GM18861 (cell line): ENCODE measurements around the gene MRPL54.

Experiments
- ATAC-seq: cut with Tn5 transposase; IDR thresholded peaks from one replicate; pipeline ENCODE4 v1.9.1; 2021; ENCODE audit not compliant: unreplicated experiment

Gene MRPL54

DNA sequence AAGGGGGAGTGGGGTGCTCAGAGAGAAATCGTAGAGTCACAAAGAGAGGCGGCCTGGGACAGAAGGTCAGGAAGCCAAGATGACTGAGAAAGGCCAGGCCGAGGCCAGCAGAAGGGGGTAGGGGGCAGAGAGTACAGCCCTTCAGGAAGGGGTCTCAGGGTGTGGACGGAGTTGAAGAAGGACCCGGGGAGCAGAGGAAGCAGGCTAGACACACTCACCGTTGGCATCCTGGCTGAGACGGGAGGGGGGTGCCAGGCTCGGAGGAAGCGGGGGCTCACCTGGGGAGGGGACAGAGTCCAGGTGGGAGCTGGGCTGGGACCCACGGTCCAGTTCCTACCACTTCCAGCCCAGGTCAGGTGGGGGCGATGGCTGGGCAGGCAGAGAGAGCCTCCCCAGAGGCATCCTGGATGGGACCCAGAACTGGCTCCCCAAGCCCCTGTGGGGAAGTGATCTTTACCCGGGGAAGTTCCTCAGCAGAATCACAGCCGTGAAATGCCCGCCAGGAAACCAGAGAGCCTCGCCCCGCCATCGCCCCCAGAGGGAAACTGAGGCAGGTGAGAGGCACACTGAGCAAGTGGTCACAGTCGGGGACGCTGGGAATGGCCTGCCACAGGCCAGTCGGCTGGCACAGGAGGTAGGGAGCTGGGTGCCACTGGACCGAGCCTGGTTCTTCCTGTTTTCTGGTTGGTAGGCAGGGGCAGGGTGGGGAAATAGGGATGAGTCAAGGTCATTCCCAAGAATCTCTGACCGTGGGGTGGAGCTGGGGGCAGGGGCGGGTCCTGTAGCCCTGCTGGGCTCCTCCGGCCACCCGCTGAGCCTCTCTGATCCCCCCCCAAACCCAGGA lies 22.3 kb downstream of the MRPL54 start:
- no peak for ATAC-seq

DNA sequence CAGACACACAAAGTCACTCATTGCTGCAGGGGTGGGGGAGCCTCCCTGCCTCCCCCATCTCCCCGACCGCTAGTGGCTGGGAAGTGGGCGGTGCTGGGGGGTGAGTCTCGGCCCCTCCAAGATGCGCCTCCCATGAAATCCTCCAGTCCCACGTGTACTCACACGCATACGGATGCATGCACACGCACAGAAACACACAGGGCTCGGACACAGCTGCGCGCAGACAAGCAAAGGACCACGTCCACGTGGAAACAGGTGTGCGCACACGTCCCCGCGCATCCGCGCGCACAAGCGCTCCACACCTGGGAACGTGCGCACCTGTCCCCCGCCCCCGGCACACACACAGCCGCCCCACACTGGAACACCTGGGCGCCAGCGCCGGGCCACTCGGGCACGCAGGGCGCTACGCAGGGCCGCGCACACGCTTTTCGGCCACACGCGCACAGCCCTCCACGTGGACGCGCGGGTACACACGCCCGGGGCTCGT lies 23.0 kb downstream of the MRPL54 start:
- no peak for ATAC-seq

DNA sequence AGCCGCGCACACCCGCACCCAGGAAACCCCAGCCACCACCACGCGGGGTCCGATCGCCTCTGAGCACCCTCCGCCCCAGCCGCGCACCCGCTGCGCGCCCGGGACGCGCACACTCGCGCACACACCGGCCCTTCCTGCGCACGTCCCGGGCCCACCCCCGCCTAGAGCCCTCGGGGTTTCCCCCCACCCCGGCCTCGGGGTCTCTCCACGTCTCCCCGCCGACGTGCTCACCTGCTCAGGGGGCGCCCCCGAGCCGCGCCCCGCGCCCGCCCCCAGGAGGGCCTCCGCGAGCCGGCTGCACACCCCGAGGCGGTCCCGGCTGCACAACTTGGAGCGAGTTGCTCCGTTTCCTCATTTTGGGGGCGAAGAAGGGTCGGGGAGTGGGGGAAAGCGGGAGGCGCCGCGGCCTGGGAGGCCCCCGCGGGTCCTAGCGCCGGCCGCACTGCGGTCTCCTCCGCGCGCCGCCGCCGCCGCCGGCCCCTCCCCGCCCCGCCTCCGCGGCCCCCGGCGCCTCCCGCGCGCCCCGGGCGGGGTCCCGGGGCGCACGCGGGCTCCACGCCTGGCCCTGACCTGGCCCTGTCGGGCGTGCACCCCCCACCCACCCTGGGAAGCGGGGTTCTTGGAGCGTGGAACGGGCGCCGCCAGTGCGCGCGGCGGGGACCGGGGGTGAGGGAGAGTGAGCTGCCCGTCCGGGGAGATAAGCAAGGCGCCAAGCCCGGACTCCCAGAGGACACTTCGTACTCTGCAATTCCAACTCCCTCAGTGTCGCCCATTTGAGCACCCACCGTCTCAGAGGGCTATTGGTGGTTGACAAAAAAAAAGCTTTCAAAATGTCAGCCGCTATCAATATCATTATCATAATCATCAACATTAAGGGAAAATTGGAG lies 23.7 kb downstream of the MRPL54 start, which contains the start of gene MATK:
Gene MATK, minus strand, starts transcription at position 444 of the 887 bp plus-strand sequence. CDS start 1,246 bp downstream, outside the sequence.
- ATAC-seq = no peak

DNA sequence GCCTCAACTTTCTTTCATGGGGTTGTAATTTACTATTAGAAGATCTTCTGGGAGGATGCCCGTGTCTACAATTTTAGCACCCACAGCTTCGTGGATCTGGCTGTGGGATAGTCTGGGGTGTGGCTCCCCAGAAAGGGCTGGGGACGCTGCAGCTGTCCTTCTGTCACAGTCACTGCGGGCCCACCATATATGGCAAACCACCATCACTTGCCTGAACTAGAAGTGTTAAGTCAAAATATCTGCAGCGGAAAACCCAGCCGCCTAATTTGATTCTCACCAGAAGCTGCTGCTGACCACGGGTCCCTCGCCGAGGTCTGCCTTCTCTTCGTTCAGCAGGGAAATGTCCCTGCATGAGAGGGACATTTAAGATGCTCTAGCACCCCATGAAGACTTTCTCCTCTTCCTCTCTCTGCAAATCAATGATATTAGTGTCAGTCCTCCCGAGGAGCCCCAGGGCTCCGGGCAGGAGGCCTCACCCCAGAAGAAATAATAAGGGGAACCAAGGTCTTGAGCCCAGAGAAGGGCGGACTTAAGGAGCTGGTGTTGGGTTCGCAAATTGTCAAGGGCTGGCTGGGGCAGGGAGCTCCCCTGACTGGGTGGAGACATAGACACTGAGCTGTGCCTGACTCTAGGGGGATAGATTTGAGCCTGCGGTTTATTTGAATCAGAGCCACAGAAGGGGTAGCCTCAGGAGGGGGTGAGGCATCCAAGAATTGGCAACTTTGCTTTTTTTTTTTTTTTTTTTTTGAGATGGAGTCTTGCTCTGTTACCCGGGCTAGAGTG lies 26.7 kb downstream of the MRPL54 start:
- no peak for ATAC-seq

DNA sequence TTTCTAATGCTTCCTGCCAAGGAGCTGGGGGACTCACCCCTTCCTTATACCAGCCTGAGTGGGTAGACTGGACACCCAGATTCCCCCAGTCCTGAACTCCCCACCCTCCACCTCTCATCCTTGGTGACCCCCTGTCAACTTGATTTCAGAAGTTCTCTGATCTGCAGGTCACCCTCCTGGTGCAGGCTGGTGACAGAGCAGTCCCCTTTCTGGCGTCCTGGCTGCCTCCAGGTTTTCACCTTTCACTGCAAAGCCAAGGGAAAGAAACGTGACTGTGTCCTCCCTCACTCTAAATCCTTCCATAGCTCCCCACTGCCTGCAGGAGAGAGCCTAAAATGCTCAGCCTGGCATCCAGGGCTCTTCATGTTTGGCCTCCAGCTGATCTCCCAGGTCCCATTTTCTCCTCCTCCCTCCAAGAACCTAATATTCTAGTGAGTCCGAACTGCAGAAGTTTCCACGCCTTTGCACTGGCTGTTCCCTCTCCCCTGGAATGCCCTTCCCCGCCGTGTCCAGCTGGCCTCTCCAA lies 27.8 kb downstream of the MRPL54 start:
- ATAC-seq = no peak

DNA sequence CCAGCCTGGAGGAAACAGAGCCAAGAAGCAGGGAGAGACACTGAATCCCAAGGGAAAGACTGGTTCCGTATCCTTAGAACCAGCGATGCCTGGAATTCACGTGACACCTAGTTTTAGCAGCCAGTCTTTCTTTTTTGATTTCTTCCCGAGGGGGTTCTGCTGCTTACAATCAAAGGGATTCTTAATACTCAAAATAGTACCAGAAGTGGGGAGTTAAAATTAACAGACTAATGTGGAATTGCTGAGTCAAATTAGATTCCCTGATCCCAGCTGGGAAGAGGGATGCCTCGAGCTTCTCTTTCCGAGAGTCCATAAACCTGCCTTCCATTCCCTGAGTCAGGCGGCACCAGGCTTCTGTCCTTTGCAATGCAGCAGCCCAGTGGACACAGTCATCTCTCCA lies 28.5 kb downstream of the MRPL54 start:
- ATAC-seq = no peak

DNA sequence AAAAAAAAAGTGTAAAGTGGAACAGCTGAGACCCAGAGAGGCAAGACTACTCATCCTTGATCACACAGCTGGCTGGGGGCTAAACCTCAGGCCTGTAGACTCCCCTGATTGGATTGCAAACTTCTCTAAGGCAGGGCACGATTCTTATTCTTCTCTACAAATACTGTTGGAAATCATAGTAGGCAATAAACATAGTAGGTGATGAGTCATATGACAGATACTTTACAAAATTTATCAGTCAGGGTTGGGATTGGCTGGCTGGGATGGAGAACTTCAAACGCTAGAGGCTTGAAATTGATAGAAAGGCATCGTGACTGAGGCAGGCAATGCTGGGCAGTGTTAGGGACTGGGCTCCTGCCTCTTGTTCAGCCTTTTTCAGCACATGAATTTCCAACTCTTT lies 29.6 kb downstream of the MRPL54 start:
- ATAC-seq = no peak

DNA sequence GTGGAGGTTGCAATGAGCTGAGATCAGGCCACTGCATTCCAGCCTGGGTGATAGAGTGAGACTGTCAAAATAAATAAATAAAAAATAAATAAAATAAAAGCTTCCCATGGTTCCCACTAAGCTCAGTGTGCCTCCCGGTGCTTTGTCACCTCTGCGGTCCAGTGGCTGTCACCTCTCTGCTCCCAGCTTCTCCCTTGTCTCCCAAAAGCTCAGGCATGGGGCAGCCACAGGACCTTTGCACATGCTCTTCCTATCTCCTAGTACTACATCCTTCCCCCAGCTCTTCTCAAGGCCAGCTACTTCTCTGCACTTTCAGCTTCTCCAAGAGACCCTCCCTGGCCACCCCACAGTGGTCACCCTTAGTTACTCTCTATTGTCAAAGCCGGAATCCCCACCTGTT lies 31.3 kb downstream of the MRPL54 start:
- no peak for ATAC-seq

DNA sequence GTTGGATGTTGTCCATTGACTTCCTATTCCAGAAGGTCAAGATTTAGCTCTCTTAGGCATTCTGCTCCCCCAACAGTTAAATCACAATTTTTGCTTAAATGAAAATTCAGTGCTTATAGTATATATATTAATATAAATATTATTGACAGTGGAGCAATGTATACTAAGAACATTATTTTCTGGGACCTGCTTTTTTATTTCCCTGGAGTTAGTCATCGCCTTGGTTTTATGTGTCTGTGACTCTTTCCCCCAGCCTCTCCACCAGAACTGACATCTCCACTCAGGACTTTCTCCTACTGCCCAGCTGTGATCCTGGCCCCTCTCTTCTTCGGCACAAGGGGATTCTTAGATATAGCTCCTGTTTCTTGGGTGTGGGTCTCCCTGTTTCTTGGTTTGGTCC lies 33.9 kb downstream of the MRPL54 start:
- ATAC-seq = no peak

DNA sequence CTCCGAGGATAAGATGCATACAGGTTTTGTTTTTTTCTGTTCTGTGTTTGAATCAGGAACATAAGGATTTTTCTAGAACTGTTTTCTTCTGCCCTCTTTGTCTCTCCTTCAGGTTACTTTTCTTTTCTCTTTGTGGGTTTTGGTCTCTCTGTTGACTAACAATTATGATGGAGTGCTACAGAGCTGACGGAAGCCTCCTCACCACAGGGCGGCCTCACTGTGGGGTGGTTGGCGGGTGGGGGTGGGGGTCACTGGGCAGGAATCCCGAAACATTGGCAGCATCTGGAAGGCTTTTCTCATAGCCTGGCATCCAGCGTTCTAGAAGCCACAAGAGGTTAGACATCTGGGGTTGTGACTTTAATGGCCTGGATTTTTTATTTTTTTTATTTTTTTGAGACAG lies 35.7 kb downstream of the MRPL54 start:
- ATAC-seq = no peak

DNA sequence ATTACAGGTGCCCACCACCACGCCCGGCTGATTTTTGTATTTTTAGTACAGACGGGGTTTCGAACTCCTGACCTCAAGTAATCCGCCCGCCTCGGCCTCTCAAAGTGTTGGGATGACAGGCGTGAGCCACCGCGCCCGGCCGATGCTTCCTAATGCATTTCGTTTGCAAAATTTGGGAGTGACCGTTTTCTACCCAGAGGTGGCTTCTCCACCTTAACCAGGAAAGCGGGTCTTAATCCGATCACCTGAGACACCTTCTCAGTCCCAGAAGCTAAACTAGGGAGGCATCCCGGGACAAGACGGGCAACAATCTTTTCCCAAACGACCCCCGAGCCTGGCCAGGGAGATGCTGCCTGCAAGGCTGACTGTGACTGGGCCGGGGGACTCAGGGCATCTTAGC lies 38.5 kb downstream of the MRPL54 start:
- no peak for ATAC-seq

DNA sequence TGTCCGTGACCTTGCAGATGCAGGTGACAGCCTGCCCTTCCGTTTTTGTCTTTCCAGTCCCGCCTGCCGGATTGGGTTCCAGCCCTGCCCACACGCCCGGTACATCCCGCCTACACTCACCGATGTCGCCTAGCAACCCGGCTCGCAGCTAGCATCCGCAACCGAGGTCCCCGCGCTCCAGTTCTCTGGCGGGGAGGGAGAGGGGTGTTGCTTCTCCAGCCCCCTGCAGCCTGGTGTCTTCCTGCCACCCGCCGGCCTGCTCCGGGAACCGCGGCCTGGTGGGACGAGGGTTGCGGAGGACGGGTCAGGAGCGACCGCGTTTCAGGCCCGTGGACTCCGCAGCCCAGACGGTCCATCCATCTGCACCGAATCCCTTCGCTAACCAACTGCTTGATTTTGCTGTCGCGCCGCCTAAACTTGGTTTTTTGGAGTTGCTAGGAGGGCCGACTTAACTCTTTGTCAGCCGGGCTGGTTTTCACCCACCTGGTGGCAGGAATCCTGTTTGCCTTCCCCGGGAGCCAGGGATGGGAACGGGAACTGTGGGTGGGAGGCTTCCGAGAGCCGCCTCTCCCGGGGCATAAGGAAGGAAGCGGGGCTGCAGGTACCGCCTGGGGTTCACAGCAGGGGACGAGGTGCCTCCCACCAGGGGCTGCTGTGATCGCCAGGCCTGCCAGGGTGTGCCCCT lies 39.1 kb downstream of the MRPL54 start:
- ATAC-seq = no peak

DNA sequence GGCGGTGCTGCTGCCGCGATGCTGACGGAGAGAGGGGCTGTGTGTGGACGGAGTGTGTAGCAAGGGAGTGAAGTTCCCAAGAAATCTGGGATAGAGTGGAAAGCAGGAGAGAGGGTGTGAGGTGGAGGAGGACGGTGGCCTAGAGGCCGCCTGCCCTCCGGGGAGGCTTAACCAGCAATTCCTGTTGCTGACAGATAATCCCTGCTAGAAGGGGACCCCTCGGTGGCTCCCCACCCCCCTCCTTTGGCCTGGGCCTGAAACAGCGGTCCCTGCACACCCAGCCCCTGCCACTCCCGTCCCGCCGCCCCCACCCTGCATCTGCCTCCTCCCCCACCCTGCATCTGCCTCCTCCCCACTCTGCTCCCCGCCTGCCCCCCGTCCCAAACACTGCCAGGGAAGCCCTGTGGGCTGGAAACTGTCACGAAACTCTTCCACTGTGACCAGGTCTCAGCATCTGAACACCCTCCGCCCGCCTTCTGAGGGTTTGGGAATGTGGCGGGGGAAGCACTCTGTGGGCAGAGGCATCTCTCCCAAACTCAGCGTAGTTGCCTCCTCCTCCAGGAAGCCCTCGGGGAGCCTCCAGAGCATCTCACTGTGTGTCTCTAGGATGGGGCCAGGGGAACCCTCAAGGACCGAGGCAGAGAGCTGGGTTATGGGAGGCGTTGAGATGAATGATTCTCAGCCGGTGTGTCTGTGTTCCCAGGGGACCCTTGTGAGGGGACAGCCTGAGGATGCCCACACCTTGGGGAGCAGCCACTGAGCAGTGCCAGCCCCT lies 40.8 kb downstream of the MRPL54 start:
- no peak for ATAC-seq

DNA sequence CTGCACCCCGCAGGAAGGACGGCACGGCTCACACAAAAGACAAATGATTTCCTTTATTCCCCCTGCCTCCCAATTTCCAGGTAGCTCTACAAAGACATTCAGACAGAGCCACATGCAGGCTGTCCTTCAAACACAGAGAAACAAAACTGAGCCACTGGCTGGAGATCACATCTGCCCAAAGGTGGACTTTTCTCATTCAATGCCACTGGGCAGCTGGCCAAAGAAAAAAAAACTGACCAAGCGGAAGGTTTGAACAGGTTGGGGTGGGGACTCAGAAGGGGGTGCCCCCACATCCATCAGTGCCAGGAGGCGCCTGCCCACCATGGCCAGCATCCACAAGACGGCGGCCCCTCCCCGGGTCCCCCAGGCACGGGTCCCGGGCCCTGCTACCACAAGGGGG lies 41.5 kb downstream of the MRPL54 start:
- no peak for ATAC-seq

DNA sequence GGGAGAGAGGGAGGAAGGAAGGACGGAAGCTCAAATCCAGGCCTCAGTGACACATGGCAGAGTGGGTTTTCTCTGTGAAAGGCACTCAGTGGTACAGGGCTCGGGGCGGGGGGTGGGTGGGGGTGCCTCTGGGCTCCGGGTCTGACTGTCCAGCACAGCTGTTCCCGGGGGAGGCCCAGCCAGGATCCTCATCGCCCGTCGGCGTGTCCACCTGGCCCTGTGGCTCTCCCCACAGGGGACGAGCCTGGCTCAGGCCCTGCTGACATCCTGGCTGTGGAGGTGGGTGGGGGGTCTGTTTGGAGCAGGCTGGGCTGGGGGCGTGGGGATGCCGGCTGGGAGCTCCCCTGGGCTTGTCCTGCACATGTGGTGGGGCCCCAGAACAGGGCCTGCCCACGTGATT lies 41.9 kb downstream of the MRPL54 start:
- ATAC-seq = no peak

DNA sequence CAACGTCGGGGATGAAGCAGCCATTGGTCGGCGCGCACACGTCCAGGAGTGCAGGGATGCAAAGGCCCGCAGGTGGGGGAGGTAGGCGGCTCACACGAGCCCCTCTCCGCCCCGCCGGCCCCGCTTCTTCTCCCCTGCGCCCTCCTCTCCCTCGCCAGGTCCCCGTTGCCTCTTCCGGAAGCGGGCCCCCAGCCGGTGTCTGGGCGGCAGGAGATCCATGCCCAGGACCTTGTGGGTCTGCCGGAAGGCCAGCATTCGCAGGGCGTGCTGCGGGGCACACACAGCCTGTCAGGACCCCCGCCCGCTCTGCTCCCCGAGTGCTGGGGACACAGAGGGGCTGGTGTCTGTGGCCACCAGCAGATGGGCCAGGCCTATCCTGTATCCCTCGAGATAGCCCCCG lies 43.4 kb downstream of the MRPL54 start:
- ATAC-seq = no peak

DNA sequence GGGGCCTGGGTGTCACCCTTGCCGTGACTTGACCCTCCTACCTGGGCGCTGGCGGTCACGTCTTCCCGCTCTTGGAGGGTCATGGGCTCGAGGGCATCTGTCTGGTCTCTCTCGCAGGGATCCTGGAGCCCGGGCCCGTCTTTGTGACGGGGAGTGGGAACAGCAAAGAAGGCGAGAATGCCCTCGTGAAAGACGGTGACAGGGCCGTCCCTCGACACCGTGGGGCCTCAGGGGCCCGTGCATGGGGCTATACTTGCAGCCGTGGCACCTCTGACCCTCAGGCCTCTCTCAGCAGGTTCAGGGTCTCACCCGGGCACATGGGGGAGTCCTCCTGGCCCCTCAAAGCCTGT lies 44.6 kb downstream of the MRPL54 start:
- ATAC-seq = no peak

DNA sequence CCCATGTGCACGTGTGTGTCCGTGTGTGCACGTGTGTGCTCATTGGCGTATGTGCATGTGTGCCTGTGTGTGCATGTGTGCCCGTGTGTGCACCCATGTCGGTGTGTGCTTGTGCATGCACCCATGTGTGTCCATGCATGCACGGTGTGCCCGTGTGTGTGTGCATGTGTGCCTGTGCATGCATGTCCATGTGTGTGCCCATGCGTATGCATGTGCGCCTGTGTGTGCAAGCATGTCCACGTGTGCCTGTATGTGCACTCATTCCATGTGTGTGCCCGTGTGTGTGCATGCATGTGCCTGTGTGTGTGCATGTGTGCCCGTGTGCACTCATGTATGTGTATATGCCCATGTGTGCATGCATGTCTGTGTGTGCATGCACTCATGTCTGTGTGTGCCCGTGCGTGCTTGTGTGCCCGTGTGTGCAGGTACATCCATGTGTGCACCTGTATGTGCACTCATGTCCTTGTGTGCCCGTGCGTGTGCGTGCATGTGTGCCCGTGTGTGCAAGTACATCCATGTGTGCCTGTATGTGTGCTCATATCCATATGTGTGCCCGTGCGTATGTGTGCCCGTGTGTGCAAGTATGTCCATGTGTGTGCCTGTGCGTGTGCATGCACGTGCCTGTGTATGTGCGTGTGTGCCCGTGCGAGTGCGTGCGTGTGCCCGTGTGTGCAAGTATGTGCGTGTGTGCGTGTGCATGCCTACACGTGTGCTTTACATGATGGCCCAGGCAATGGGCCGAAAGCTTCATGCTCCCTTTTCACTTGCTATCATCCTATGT lies 45.3 kb downstream of the MRPL54 start:
- no peak for ATAC-seq
